Keratinocyte (primary cell): ENCODE measurements around the gene CD4. TPM values are rescaled to one million over a fixed set of nuclear protein-coding genes. Genes with fewer than 3 reads are reported as not detected.

Source experiments
- DNase-seq: peaks from one replicate; pipeline ENCODE4 v3.0.0-alpha.2; 2011; ENCODE audit warnings: low read depth, missing footprints, low spot score
- FAIRE-seq: peaks from 2 replicates; lab custom pipeline; 2011; peaks lifted over from hg19 to GRCh38; lab: Jason Lieb, UNC
- H2AFZ ChIP-seq: 2 replicates; pipeline ENCODE4 v1.6.0; 2012; ENCODE audit warnings: low read length, control low read depth, inconsistent platforms; ENCODE audit not compliant: control insufficient read depth
- H3K27ac ChIP-seq: 2 replicates; pipeline ENCODE4 v1.5.1; 2011; ENCODE audit warnings: low read length; ENCODE audit not compliant: control insufficient read depth, insufficient read depth
- H3K27me3 ChIP-seq: 3 replicates; pipeline ENCODE4 v1.6.0; 2011; ENCODE audit warnings: low read length; ENCODE audit not compliant: control insufficient read depth, insufficient read depth; ENCODE audit errors: extremely low read depth
- H3K36me3 ChIP-seq, 2 experiments: 2 replicates in 1 of 2; 3 replicates in 1 of 2; pipeline ENCODE4 v1.5.1; 2011; ENCODE audit warnings: low read length in 2 of 2, mild to moderate bottlenecking in 1 of 2; ENCODE audit not compliant: control insufficient read depth in 2 of 2, insufficient read depth in 2 of 2; ENCODE audit errors: extremely low read depth in 1 of 2
- H3K4me1 ChIP-seq: 3 replicates; pipeline ENCODE4 v1.5.1; 2011; ENCODE audit warnings: low read length; ENCODE audit not compliant: control insufficient read depth, insufficient read depth; ENCODE audit errors: extremely low read depth
- H3K4me2 ChIP-seq: 3 replicates; pipeline ENCODE4 v1.6.0; 2011; ENCODE audit warnings: low read depth, low read length; ENCODE audit not compliant: control insufficient read depth, insufficient read depth; ENCODE audit errors: extremely low read depth
- H3K4me3 ChIP-seq, 3 experiments: fragments of 200-600 bp in 1 of 3; sonication (generic) in 1 of 3; 2 replicates in 2 of 3; 3 replicates in 1 of 3; pipeline ENCODE4 v1.5.1; 2011 to 2016; ENCODE audit warnings: low read length in 3 of 3, mild to moderate bottlenecking in 3 of 3, control low read depth in 2 of 3, inconsistent platforms in 1 of 3, low read depth in 1 of 3, mixed read lengths in 1 of 3, mixed run types in 1 of 3, moderate library complexity in 1 of 3; ENCODE audit not compliant: control insufficient read depth in 2 of 3, insufficient read depth in 2 of 3; ENCODE audit errors: extremely low read depth in 1 of 3
- H3K79me2 ChIP-seq: 2 replicates; pipeline ENCODE4 v1.6.0; 2012; ENCODE audit warnings: low read length; ENCODE audit not compliant: control insufficient read depth, insufficient read depth
- H3K9ac ChIP-seq: 3 replicates; pipeline ENCODE4 v1.6.0; 2011; ENCODE audit warnings: low read length; ENCODE audit not compliant: control insufficient read depth, insufficient read depth; ENCODE audit errors: extremely low read depth
- H3K9me1 ChIP-seq: 3 replicates; pipeline ENCODE4 v1.6.0; 2011; ENCODE audit warnings: low read length; ENCODE audit not compliant: control insufficient read depth, insufficient read depth; ENCODE audit errors: extremely low read depth
- H3K9me3 ChIP-seq: 2 replicates; pipeline ENCODE4 v1.5.1; 2012; ENCODE audit warnings: low read depth, low read length; ENCODE audit not compliant: control insufficient read depth
- H4K20me1 ChIP-seq: 3 replicates; pipeline ENCODE4 v1.6.0; 2011; ENCODE audit warnings: low read length; ENCODE audit not compliant: control insufficient read depth, insufficient read depth; ENCODE audit errors: extremely low read depth
- EZH2 ChIP-seq: IDR thresholded peaks from one replicate; pipeline ENCODE4 v1.6.1; 2012; ENCODE audit warnings: inconsistent platforms, mild to moderate bottlenecking, low read length, moderate library complexity
- dilution Hi-C: fragments of 300-500 bp; cut with MboI; formaldehyde crosslinking; loops from one replicate; pipeline ENCODE4 v1.7.0; 2020; ENCODE audit warnings: low sequenced_read_pairs; ENCODE audit not compliant: extremely low pct_ligation_motif_present
- polyA plus RNA-seq, 5 experiments: library from polyadenylated mRNA; depleted of rRNA in 3 of 5; stranded (reverse) in 3 of 5; stranded (forward) in 1 of 5; unstranded in 1 of 5; fragments of >200 nt; gene quantifications; 1 replicate in 1 of 5; 2 replicates in 3 of 5; 3 replicates in 1 of 5; pipeline versions ENCODE4 v1.2.1 to v1.2.3, GENCODE V29; 2011 to 2012; ENCODE audit warnings: missing spikeins in 2 of 5, low read depth in 1 of 5, low replicate concordance in 1 of 5
- TF ChIP-seq, protein P1 (sequence below), 3 experiments: IDR thresholded peaks in 1 of 3; conservative IDR thresholded peaks in 1 of 3; optimal IDR thresholded peaks in 1 of 3; 2 replicates in 2 of 3; 3 replicates in 1 of 3; pipeline versions ENCODE3 to v1.5.1; 2011; ENCODE audit warnings: low read length in 3 of 3, mild to moderate bottlenecking in 3 of 3, moderate library complexity in 2 of 3, control low read depth in 1 of 3, inconsistent platforms in 1 of 3; ENCODE audit not compliant: insufficient read depth in 2 of 3; ENCODE audit errors: extremely low read depth in 1 of 3

CD4 gene
- polyA plus RNA-seq, 1 donor (not counting 4 experiments of a cell fraction or from before 2014, with no cell fraction given) = 0.01 TPM

DNA sequence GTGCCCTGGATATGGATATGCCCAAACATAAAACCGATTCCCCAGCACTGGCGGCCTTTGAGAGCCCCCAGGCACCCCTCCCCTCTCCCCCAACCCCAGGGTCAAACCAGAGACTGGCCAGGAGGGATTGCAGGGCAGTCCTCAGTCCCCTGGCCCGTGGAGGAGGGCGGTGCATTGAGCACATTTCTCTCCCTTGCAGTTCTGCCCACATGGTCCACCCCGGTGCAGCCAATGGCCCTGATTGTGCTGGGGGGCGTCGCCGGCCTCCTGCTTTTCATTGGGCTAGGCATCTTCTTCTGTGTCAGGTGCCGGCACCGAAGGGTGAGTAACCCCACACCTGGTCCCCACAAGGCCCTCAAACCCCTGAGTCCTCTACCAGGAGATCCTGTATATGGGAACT, 28.9 kb downstream of the CD4 start:
- TF ChIP-seq, protein P1, sequence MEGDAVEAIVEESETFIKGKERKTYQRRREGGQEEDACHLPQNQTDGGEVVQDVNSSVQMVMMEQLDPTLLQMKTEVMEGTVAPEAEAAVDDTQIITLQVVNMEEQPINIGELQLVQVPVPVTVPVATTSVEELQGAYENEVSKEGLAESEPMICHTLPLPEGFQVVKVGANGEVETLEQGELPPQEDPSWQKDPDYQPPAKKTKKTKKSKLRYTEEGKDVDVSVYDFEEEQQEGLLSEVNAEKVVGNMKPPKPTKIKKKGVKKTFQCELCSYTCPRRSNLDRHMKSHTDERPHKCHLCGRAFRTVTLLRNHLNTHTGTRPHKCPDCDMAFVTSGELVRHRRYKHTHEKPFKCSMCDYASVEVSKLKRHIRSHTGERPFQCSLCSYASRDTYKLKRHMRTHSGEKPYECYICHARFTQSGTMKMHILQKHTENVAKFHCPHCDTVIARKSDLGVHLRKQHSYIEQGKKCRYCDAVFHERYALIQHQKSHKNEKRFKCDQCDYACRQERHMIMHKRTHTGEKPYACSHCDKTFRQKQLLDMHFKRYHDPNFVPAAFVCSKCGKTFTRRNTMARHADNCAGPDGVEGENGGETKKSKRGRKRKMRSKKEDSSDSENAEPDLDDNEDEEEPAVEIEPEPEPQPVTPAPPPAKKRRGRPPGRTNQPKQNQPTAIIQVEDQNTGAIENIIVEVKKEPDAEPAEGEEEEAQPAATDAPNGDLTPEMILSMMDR (optimal IDR thresholded peaks at IDR 0.05 in 1 of 3, IDR thresholded peaks at IDR 0.05 in 1 of 3, conservative IDR thresholded peaks at IDR 0.05 in 1 of 3; ENCODE audit: extremely low read depth in 1 of 3, insufficient read depth in 2 of 3, low read length in 3 of 3) = no peak
- TF ChIP-seq EZH2 = no peak
- FAIRE-seq (no peak), DNase-seq (no peak)
- Histone ChIP-seq H3K9ac (no peak overlapping the region), H3K4me3 (no peak overlapping the region), H3K27me3 (peaks cover 56% of the 10 kb centered on the region), H3K36me3 (no peaks in the 10 kb centered on the region), H3K79me2 (no peaks in the 10 kb centered on the region), H3K4me2 (no peak overlapping the region), H3K9me3 (no peaks in the 10 kb centered on the region), H4K20me1 (no peaks in the 10 kb centered on the region), H3K9me1 (no peaks in the 10 kb centered on the region), H3K4me1 (no peaks in the 10 kb centered on the region), H2AFZ (no peak overlapping the region), H3K27ac (no peak overlapping the region)
- dilution Hi-C loops = no loop called here

DNA sequence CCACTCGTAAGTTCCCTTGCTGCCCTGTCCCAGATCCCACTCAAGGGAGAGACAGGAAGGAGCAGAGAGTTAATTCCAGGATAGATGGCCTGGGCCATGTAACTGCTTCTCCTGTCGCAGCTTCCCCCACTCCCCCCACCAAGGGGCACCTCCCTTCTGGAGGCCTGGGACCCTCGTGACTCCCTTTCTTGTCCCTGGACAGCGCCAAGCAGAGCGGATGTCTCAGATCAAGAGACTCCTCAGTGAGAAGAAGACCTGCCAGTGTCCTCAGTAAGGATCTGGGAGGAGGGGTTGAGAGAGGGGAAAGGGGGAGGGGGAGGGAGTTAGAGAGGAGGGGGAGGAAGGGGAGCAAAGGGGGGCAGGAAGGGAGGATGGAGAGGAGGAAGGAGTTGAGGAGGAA, 29.3 kb downstream of the CD4 start:
- H3K4me1 ChIP-seq = no peaks in the 10 kb centered on the region
- H3K9me1 ChIP-seq = no peaks in the 10 kb centered on the region
- no peak overlapping the region for H3K9ac ChIP-seq
- H3K27ac ChIP-seq = no peak overlapping the region
- DNase-seq (no peak), FAIRE-seq (no peak)
- peaks cover 60% of the 10 kb centered on the region for H3K27me3 ChIP-seq
- H3K9me3 ChIP-seq = no peaks in the 10 kb centered on the region
- H4K20me1 ChIP-seq = no peaks in the 10 kb centered on the region
- H3K4me2 ChIP-seq = no peak overlapping the region
- H3K36me3 ChIP-seq = no peaks in the 10 kb centered on the region
- H2AFZ ChIP-seq = no peak overlapping the region
- no peak overlapping the region for H3K4me3 ChIP-seq
- H3K79me2 ChIP-seq = no peaks in the 10 kb centered on the region
- TF ChIP-seq, protein P1 (optimal IDR thresholded peaks at IDR 0.05 in 1 of 3, IDR thresholded peaks at IDR 0.05 in 1 of 3, conservative IDR thresholded peaks at IDR 0.05 in 1 of 3; ENCODE audit: extremely low read depth in 1 of 3, insufficient read depth in 2 of 3, low read length in 3 of 3) = no peak
- no peak for TF ChIP-seq EZH2
- dilution Hi-C loops = no loop called here
